ENCODE results near the gene BARHL1. TPM values are rescaled to one million over a fixed set of nuclear protein-coding genes. Genes with fewer than 3 reads are reported as not detected.
A peak's percentile ranks its signal among the peaks of the same experiment; 100 is the strongest.

Gene BARHL1
- total and polyA plus RNA-seq, 2 of the 13 experiments (the other 11 are each of a cell fraction or from before 2014, with no cell fraction given): not detected

DNA sequence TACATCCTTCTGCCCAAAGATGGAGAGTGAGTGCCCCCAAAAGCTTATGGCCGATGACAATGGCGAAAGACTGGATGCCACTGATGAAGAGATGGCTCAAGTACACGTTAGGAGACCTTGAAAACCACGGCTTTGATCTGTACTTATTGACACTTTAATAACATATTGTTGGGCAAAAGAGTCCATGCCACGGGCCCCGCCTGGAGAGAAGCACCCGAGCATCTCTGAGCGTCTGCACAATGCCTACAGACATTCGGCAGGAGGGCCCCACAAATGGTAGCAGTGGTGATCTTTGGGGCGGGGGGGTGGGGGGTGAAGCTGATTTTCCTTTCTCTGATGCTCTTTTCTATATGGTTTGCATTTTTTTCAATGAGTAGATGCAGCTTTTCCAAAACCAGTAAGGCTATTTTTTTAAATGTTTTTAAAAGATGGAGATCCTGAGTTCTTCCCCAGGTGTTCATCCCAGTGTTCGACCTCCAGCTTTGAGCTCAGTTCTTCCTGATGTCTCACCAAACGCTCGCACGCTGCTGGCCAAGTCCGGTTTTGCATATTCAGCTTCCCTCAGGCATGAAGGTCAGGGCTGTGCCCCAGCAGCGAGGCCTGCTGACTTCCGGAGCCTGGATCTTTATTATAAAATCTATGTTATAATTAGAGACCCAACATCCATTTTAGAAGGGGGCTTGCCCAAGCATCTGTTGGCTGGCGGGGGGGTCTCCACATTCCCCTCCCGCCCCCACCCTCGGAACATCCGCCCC lies 34.3 kb upstream of the BARHL1 start (continued):
- TF ChIP-seq FOXJ3 (CRISPR knock-in tag; IDR thresholded peaks at IDR 0.05; ENCODE audit: borderline replicate concordance): no peak
- TF ChIP-seq RFXAP (CRISPR knock-in tag; IDR thresholded peaks at IDR 0.05; ENCODE audit: borderline replicate concordance): no peak
- TF ChIP-seq, protein P1, sequence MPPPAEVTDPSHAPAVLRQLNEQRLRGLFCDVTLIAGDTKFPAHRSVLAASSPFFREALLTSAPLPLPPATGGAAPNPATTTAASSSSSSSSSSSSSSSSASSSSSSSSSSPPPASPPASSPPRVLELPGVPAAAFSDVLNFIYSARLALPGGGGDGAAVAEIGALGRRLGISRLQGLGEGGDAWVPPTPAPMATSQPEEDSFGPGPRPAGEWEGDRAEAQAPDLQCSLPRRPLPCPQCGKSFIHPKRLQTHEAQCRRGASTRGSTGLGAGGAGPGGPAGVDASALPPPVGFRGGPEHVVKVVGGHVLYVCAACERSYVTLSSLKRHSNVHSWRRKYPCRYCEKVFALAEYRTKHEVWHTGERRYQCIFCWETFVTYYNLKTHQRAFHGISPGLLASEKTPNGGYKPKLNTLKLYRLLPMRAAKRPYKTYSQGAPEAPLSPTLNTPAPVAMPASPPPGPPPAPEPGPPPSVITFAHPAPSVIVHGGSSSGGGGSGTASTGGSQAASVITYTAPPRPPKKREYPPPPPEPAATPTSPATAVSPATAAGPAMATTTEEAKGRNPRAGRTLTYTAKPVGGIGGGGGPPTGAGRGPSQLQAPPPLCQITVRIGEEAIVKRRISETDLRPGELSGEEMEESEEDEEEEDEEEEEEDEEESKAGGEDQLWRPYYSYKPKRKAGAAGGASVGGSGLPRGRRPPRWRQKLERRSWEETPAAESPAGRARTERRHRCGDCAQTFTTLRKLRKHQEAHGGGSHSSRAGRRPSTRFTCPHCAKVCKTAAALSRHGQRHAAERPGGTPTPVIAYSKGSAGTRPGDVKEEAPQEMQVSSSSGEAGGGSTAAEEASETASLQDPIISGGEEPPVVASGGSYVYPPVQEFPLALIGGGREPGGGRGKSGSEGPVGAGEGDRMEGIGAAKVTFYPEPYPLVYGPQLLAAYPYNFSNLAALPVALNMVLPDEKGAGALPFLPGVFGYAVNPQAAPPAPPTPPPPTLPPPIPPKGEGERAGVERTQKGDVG (CRISPR knock-in tag; IDR thresholded peaks at IDR 0.05; ENCODE audit: borderline replicate concordance): no peak

DNA sequence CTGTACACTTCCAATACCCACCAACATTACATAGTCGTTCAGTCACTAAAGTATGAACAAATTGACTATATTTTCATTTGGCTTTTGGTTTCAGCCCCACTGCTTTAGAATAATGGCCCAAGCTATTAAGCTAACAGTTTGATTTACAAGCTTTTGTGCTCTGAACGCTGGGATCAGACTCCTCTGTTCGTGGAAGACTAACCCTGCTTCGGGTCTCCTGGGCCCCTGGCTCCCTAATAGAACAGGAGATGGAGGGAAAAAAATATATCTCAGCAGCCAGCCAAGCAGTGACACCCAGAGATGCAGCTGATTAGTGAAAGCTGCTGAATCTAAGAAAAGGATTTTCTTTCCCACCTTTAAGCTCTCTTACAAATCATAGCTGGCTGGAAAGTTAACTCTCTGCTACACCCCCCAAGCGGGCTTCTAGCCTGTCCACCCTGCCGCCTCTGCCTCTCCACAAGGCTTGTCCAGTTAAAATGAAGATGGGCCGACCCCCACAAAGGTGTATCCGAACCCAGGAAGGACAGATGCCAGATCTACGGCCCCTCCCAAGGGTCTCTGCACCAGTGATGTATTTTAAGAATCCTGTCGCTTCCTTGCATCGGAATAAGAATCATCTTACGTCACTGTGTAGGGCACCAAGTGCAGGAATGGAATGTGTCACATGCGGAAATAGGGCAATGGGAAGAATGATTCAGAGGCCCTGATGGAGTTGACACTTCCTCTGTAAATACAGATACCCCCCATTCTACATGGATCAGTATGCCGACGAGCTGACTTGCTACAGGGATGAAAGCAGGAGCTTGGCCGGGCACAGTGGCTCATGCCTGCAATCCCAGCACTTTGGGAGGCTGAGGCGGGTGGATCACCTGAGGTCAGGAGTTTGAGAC lies 33.4 kb upstream of the BARHL1 start:
- ChIA-PET POLR2A (no interaction called here), CTCF (ENCODE audit: low intra/inter-chr PET ratio, low total read pairs) (no interaction called here)
- no peaks in the 10 kb centered on the region for H3K79me2 ChIP-seq (ENCODE audit: insufficient read depth, low read length)
- no peaks in the 10 kb centered on the region for H3K9me3 ChIP-seq (ENCODE audit: low read length)
- H3K27ac ChIP-seq (ENCODE audit: extremely low read length, insufficient read depth, low read length): no peak overlapping the region
- no peaks in the 10 kb centered on the region for H4K20me1 ChIP-seq (ENCODE audit: insufficient read depth, low read length)
- no peak for FAIRE-seq
- no TSS peak for BruUV-seq (replicated peaks)
- WGBS (ENCODE audit: low lambda C conversion rate): 8% methylated on average over 17 of the region's 17 CpGs
- no peak overlapping the region for H3K9ac ChIP-seq (ENCODE audit: insufficient read depth, low read depth, low read length)
- H3K4me1 ChIP-seq (ENCODE audit: insufficient read depth, low read length): peaks cover 8% of the 10 kb centered on the region; the same call in 1 of the 2 replicates
- no peak for ATAC-seq
- H2AFZ ChIP-seq (ENCODE audit: low read length): no peak overlapping the region
- no peak overlapping the region for H3K4me3 ChIP-seq (replicated peaks in 1 of 3; ENCODE audit: insufficient read depth in 1 of 3, low read depth in 2 of 3, low read length in 3 of 3)
- H3K4me2 ChIP-seq (ENCODE audit: low read depth, low read length): no peak overlapping the region
- no peaks in the 10 kb centered on the region for H3K36me3 ChIP-seq (replicated peaks in 1 of 2; ENCODE audit: control insufficient read depth in 1 of 2, insufficient read depth in 2 of 2, low read length in 2 of 2)
- intact Hi-C loops (cut with micrococcal nuclease; ENCODE audit: unreplicated experiment) (no loop called here), in situ Hi-C loops (cut with HindIII; ENCODE audit: extremely low pct_ligation_motif_present, low pct_unique_long_range_greater_than_20kb) (no loop called here)
- DNase-seq (ENCODE audit: low spot score): peak; percentile 35
- H3K27me3 ChIP-seq (ENCODE audit: control insufficient read depth in 1 of 2, insufficient read depth in 2 of 2, low read length in 2 of 2): peaks cover 4 to 49% of the 10 kb centered on the region in 2 experiments
- TF ChIP-seq ATF7 (IDR thresholded peaks at IDR 0.05): 0 out of 2 replicates have a peak, but pooled peaks have one; percentile 10
- TF ChIP-seq ATF7 (CRISPR knock-in tag; IDR thresholded peaks at IDR 0.05): no peak
- no peak for TF ChIP-seq SOX6 (IDR thresholded peaks at IDR 0.05)
- no peak for TF ChIP-seq SOX6 (CRISPR knock-in tag; IDR thresholded peaks at IDR 0.05)
- TF ChIP-seq TEAD3 (CRISPR knock-in tag; optimal IDR thresholded peaks at IDR 0.05; ENCODE audit: borderline replicate concordance): peak; percentile 11
- TF ChIP-seq FOSL2 (CRISPR knock-in tag; IDR thresholded peaks at IDR 0.05): peak; percentile 35; the same call in 1 of the 2 replicates
- TF ChIP-seq ZBTB7A (CRISPR knock-in tag; IDR thresholded peaks at IDR 0.05): no peak
- no peak for TF ChIP-seq TBX2 (CRISPR knock-in tag; IDR thresholded peaks at IDR 0.05; ENCODE audit: borderline replicate concordance)
- no peak for TF ChIP-seq ZNF460 (CRISPR knock-in tag; IDR thresholded peaks at IDR 0.05; ENCODE audit: borderline replicate concordance)
- TF ChIP-seq, protein P2, sequence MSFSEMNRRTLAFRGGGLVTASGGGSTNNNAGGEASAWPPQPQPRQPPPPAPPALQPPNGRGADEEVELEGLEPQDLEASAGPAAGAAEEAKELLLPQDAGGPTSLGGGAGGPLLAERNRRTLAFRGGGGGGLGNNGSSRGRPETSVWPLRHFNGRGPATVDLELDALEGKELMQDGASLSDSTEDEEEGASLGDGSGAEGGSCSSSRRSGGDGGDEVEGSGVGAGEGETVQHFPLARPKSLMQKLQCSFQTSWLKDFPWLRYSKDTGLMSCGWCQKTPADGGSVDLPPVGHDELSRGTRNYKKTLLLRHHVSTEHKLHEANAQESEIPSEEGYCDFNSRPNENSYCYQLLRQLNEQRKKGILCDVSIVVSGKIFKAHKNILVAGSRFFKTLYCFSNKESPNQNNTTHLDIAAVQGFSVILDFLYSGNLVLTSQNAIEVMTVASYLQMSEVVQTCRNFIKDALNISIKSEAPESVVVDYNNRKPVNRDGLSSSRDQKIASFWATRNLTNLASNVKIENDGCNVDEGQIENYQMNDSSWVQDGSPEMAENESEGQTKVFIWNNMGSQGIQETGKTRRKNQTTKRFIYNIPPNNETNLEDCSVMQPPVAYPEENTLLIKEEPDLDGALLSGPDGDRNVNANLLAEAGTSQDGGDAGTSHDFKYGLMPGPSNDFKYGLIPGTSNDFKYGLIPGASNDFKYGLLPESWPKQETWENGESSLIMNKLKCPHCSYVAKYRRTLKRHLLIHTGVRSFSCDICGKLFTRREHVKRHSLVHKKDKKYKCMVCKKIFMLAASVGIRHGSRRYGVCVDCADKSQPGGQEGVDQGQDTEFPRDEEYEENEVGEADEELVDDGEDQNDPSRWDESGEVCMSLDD (CRISPR knock-in tag; IDR thresholded peaks at IDR 0.05; ENCODE audit: borderline replicate concordance): no peak
- TF ChIP-seq CREB1 (IDR thresholded peaks at IDR 0.05): peak; percentile 62; the same call in 1 of the 2 replicates
- TF ChIP-seq CREB1 (CRISPR knock-in tag; IDR thresholded peaks at IDR 0.05): no peak
- TF ChIP-seq SSRP1 (CRISPR knock-in tag; IDR thresholded peaks at IDR 0.05): no peak
- no peak for TF ChIP-seq FOXM1 (CRISPR knock-in tag; IDR thresholded peaks at IDR 0.05)

Measured in HepG2 (cell line).